HuH-7 (cell line): Measurements from ENCODE around the gene CD1B.
"Not testable (repeated sequence)": the region's sequence is repeated elsewhere in the genome, so short reads cannot be mapped to it uniquely, and the experiment has no call there.

Experiments used
- DNase-seq: peaks from one replicate; pipeline ENCODE4 v3.0.0; 2011; ENCODE audit warnings: low spot score

CD1B gene

DNA sequence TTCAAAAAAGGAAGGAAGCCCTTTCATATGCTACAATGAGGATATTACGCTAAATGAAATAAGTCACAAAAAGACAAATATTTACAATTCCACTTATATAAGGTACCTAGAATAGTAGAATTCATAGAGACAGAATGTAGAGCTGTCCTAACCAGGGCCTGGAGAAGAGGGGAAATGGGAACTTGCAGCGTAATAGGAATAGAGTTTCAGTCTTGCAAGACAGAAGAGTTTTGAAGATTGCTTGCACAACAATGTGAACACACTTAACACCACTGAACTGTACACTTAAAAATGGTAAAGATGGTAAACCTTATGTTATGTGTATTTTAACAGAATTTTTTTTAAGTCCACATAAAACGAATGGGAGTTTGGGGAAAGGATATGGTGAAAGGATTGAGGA lies 2.9 kb downstream of the CD1B start:
- no peak for DNase-seq

DNA sequence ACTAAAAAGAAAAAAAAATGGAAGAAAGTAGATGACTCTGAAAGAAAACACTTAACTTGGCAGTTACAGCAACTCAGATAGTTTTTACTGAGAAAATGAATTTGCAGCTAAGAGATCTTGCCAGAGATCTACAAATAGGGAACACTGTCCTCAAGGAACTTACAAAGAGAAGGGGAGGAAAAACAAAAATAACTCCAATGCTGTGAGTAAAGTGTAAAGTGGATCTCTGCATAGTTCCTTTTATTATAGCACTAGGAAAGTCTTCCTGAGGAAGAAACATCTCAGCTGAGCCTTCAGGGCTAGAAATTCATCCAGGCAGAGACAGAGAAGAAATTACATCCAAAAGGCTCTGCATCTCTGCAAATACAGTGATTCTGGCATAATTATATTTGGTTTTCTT lies 3.9 kb downstream of the CD1B start:
- no peak for DNase-seq

DNA sequence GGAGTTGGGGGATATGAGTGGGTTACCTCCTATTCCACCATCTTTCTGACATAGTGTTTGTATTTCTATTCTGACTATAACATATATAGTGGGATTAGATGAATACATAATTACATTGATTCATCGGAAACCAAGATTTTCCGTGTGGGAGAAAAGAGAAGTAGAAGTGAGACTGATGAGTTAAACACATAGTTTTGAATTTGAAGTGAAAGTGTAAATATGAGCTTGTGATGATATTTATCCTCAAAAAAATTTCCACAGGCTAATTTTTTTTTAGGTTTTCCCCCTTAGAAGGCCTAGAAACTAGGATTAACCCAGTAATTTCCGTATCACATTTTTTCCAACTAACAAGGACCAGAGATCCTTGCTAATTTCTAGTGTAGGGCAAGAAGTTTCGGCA lies 6.9 kb downstream of the CD1B start:
- DNase-seq: no peak

GRCh38 chr1:158323866-158324265 lies 7.5 kb downstream of the CD1B start:
- DNase-seq: no peak

DNA sequence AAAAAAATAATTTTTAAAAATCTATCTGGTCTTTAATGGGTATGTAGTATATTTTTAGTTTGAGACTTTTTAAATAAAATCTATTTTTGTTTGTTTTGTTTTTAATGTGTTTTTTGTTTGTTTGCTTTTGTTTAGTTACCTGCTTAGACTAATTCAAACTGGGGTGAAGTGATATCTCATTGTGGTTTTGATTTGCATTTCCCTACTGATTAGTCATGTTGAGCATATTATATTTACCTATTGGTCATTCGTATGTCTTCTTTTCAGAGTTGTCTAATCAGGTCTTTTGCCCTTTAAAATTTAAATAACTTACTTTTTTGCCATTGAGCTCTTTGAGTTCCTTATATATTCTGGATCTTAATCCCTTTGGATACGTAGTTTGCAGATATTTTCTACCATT lies 20.3 kb downstream of the CD1B start:
- no peak for DNase-seq

DNA sequence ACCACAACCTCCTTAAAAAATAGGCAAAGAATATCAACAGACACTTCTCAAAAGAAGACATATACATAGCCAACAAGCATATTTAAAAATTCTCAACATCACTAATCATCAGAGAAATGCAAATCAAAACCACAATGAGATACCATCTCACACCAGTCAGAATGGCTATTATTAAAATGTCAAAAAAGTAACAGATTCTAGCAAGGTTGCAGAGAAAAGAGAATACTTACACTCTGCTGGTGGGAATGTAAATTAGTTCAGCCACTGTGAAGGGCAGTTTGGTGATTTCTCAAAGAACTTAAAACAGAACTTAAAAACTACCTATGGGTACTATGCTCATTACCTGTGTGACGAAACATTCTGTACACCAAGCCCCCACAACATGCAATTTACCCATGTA lies 20.7 kb downstream of the CD1B start:
- DNase-seq: no peak

GRCh38 chr1:158295791-158296190 lies 35.5 kb downstream of the CD1B start:
- no peak for DNase-seq

- DNase-seq: no peak
Measured at GRCh38 chr1:158290321-158290844, 40.9 kb downstream of the CD1B start.

DNA sequence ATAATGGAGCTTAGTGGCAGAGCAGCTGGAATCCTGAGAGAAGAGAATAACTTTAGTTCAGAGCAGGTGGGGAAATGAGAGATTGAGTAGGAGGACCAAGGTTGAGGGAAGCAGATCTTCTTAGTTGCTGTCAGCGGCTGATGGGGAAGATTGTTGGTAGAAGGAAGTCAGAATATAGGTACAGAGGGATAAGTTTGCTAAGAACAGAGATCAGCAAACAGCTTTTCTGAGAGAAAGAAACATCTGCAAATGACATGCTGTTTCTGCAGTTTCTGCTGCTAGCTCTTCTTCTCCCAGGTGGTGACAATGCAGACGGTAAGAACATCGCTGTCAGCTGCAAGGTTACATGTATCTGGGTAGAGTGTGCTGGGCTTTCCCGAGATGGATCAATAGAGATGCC lies 41.5 kb downstream of the CD1B start, which contains the start of gene CD1C:
Gene CD1C, plus strand, starts transcription at position 113 of the 400 bp plus-strand sequence. Its CDS starts 142 bp downstream, at position 255.
- DNase-seq: no peak

DNA sequence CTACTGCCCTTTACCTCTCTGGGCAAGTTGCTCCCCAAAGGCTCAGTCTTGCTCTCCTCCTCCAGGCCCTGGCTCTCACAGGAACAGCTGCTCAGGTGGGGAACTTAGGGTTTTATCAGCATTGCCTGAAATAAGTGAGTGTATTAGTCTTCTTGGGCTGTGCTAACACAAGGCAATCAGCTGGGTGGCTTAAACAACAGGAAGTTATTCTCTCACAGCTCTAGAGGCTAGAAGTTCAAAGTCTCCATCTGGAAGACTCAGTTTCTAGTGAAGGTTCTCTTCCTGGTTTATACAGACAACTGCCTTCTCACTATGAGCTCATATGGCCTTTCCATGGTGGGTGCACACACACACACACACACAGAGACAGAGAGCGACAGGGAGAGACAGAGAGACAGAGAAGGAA lies 44.4 kb downstream of the CD1B start:
- DNase-seq: no peak

DNA sequence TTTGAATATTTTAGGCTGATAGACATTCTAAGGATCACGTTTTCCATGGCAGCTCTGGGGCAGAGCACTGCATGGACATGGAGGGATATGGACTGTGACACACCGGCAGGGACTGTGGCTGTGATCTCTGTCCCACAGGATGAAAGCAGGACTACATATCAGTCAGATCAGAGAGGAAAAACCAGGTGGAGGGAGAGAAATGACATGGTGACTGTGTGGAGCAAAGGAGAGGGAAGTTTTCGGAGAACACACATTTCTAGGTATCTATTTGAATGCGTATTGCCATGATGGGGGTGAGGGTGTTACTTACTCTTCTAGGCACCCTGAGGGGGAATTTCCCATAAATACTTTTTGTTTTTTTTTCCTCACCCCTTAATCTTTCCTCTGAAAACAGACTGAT lies 44.8 kb downstream of the CD1B start:
- no peak for DNase-seq

GRCh38 chr1:158285756-158286241 lies 45.5 kb downstream of the CD1B start:
- DNase-seq: no peak

DNA sequence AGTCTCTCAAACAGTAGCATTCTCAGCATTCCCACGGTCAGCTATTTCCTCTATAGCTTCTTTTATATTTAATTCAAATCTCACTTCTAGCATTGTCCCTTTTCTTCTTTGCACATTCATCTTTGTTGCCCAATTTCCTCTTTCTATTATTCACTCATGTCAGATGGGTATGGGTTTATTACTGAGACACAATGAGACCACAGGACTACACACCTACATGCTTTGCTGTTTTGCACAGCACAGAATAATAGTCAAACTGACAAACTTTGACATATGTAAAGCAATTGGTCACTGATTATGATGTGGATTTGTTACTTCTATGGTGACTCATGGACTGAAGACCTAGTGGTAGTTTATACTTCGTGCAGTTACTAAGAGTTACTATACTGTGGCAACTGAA lies 47.4 kb downstream of the CD1B start:
- no peak for DNase-seq

DNA sequence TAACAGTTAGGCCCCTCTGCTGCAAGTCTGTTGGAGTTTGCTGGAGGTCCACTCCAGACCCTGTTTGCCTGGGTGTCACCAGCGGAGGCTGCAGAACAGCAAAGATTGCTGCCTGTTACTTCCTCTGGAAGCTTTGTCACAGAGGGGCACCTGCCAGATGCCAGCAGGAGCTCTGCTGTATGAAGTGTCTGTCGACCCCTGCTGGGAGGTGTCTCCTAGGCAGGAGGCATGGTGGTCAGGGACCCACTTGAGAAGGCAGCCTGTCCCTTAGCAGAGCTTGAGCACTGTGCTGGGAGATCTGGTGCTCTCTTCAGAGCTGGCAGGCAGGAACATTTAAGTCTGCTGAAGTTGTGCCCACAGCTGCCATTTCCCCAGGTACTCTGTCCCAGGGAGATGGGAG lies 48.9 kb downstream of the CD1B start:
- not testable (repeated sequence) for DNase-seq
